ENCODE results near the gene ZACN.
A peak's percentile ranks its signal among the peaks of the same experiment; 100 is the strongest.

ZACN gene

GRCh38 chr17:76103274-76104139 lies 24.5 kb downstream of the ZACN start, which contains the start of gene EXOC7:
Gene EXOC7 (minus strand): TSS chr17:76103787. CDS start chr17:76103692, 95 bp downstream.
- peak; percentile 93 for DNase-seq (ENCODE audit: low read depth)

DNA sequence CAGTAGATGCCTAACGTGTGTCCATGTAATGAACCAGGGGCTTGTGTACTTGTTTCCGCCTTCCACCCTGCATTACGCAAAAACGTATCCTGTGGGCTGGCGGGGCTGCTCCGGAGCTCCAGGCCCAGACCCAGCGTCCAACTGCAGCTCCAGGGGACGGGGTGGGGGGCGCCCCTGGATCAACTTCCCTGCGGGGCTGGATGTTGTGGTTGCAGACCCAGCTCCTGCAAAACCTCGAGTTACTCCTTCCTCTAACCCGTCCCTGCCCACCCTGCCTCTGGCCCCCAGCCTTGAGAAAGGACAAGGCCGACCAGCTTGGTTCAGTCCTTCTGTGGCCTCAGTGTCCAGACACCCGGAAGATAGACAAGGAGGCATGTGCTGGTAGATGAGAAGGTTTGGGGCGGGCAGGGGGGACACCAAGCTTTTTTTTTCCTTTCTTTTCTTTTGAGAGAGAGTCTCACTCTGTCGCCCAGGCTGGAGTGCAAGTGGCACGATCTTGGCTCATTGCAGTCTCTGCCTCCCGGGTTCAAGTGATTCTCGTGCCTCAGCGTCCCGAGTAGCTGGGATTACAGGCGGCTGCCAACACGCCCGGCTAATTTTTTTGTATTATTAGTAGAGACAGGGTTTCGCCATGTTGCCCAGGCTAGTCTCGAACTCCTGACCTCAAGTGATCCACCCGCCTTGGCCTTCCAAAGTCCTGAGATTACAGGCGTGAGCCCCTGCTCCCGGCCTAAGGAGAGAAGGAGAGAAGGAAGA lies 25.3 kb downstream of the ZACN start:
- no peak for DNase-seq (ENCODE audit: low read depth)

GRCh38 chr17:76104896-76105231 lies 25.9 kb downstream of the ZACN start:
- no peak for DNase-seq (ENCODE audit: low read depth)

- no peak for DNase-seq (ENCODE audit: low read depth)
Measured at GRCh38 chr17:76106703-76107102, 27.7 kb downstream of the ZACN start.

GRCh38 chr17:76107509-76107908 lies 28.5 kb downstream of the ZACN start:
- DNase-seq (ENCODE audit: low read depth), result no peak

- no peak for DNase-seq (ENCODE audit: low read depth)
Measured at GRCh38 chr17:76111956-76112355, 33.0 kb downstream of the ZACN start.

- no peak for DNase-seq (ENCODE audit: low read depth)
Measured at GRCh38 chr17:76115138-76115754, 36.3 kb downstream of the ZACN start.

DNA sequence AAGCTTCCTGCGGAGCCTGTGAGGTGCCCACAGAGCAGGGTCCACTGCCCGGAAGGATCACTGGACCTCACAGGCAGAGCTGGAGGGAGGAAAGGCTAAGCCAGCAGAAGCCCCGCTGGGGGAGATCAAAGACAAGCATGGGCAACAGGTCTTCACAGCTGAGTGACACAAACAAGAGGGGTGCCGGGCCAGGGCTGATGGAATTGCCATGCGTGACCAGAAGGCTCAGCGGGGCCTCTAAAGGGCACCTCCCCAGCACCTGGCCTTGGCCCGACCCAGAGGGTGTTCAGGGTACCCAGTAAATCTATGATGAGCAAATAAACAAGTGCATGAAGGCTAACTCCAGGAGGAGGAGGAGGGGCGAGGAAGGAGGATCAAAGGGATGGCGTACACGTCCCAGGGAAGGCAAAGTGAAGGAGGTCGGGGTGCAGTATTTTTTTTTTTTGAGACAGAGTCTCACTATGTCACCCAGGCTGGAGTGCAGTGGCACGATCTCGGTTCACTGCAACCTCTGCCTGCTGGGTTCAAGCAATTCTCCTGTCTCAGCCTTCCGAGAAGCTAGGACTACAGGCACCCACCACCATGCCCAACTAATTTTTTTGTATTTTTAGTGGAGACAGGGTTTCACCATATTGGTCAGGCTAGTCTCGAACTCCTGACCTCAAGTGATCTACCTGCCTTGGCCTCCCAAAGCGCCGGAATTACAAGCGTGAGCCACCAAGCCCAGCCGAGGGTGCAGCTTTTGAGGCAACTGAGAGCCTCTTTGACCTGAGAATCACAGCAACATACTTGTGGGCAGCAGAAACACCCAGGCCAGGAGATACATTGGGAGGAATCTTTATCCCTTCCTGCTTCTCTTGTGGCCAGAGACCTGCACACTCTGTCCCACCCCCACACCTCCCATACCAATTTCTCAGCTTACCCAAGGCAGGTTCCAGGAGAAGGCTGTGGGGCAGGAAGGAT lies 40.7 kb downstream of the ZACN start:
- DNase-seq (ENCODE audit: low read depth), result no peak

DNA sequence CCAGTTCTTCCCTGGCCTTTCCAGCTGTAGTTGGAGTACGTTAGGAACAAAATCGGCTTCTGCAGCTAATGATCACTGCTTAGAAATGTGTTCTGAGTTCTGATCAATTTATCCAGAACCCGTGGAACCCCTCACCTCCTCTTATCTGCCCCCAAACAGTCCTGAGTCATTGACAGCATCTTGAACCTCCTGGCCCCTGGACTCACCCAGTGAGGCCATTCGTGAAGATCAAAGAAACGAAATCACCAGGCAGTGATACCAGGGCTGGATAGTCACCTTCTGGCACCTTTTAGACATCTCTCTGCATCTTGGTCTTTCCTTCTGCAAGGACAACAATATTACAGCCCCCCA lies 41.7 kb downstream of the ZACN start:
- DNase-seq (ENCODE audit: low read depth), result no peak

GRCh38 chr17:76121932-76122430 lies 43.0 kb downstream of the ZACN start:
- no peak for DNase-seq (ENCODE audit: low read depth)

GRCh38 chr17:76122431-76123190 lies 43.6 kb downstream of the ZACN start:
- DNase-seq (ENCODE audit: low read depth), result no peak

DNA sequence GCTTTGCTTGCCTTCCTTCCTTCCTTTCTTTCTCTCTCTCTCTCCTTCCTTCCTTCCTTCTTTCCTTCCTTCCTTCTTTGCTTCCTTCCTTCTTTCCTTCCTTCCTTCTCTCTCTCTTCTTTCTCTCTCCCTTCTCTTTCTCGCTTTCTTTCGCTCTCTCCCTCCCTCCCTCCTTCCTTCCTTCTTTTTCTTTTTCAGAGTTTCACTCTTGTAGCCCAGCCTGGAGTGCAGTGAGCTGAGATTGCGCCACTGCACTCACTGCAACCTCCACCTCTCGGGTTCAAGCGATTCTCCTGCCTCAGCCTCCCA lies 44.2 kb downstream of the ZACN start:
- no peak for DNase-seq (ENCODE audit: low read depth)

DNA sequence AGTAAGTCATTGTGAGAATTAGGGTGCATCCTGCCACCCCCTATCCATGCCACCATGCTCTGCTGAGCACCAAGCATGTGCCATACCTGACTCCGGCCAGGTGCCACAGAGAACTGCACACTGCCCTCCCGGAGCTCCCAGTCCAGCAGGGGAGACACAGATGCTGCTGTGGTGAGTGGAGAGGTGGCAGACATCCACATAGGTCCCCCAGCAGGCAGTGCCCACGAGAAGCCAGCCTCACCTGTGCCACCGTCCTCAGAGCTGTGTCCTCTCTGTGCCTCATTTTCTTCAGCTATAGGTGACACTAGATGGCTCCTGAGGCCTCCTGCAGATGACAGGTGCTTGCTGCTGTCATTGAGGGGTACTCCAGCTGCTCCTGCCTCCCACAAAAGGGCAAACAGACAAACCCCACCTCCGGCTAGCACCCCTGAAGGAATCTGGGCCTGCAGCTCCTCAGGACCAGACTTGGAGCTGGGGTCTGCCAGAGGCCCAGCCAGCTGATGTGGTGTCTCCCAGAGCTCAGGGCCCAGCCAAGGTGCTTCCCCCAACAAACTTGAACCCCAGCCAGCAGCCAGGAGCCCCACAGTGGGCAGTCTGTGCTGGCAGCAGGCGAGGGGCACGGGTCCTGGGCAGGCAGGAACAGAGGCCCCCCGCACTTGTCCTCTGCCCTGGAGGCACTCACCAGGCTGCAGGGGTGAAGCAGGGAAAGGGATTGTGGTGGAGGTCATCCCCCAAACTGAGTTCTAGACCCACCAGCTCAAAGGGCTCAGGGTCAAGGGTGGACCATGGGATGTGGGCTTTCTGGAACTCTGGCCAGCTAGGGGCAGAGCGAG lies 45.0 kb downstream of the ZACN start:
- DNase-seq (ENCODE audit: low read depth), result no peak

DNA sequence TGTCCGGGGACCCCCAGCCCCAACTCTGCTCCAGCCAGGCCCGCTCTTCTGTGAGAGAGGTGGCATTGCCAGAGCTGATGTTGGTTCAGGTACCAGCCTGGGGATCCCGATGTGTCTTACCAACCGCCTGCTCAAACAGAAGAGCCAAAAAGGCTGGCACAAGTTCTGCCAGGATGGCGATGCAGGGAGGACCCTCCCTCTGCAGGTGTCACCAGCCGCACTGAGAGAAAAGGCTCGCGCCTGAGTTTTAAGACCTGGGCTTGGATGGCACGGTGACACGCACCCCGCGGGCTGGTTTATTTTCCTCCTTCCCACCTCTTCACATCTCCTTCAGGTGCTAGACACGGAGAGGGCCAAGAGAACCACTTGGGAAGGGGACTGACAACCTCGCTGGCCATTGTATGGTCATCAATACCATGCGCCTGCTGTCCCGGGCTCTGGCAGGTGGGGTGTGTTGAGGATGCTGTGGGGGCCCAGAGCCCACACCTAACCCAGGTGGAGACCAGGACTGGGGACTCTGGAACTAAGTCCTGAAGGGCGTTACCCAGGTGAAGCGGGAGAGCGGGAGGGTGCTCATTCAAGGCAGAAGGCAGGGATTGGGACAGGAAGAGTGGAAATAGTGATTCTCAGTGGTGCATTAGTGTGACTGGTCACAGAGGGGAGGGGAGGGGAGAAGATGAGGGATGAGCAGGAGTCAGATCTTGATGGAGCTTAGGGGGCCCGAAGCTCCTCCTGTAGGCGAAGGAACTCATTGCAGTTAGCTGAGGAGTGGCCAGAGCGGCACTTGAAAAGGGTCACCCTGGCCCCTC lies 45.8 kb downstream of the ZACN start:
- no peak for DNase-seq (ENCODE audit: low read depth)

DNA sequence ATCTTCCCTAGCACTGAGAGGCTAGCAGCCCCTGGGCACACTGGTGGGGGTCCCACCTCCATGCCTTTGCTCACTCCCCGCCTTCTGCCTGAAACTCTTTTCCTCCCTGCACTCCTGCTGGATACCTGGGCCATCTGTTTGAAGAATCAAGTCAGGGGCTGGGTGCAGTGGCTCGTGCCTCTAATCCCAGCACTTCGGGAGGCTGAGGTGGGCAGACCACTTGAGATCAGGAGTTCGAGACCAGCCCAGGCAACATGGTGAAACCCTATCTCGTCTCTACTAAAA lies 46.4 kb downstream of the ZACN start:
- DNase-seq (ENCODE audit: low read depth), result no peak

- DNase-seq (ENCODE audit: low read depth), result no peak
Measured at GRCh38 chr17:76125922-76126321, 46.9 kb downstream of the ZACN start.

DNA sequence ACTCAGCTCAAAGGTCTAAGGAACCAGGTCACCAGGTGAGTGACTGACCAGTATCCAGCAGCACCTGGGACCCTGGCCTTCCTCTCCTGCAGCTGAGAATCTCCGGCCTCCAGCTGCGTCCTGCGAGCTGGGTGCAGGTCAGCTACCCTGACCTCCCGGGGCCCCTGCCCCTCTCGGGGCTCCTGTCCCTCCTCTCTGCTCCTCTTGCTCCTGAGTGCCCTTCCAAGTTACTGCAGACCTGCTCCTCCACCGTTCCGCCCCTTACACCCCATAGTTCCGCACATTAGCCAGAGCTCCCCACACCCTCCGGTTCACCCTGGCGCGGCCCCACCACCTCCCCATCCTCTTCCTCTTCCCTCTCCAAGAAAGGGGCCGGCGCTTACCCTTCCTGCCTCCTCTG lies 51.5 kb downstream of the ZACN start:
- no peak for DNase-seq (ENCODE audit: low read depth)

- no peak for DNase-seq (ENCODE audit: low read depth)
Measured at GRCh38 chr17:76131051-76131691, 52.2 kb downstream of the ZACN start.
